GM19468 (cell line): Measurements from ENCODE around the gene POU2AF2.
"Not testable (repeated sequence)": the region's sequence is repeated elsewhere in the genome, so short reads cannot be mapped to it uniquely, and the experiment has no call there.

Experiments
- ATAC-seq: cut with Tn5 transposase; IDR thresholded peaks from one replicate; pipeline ENCODE4 v1.9.1; 2021; ENCODE audit warnings: mild to moderate bottlenecking, moderate library complexity, moderate number of reproducible peaks; ENCODE audit not compliant: unreplicated experiment; ENCODE audit errors: extremely low read depth

The POU2AF2 gene

GRCh38 chr11:111245425-111245824 lies at the start of gene POU2AF2:
TSS of gene POU2AF2 (plus strand) at chr11:111245725. CDS start at chr11:111245854, 129 bp downstream.
- ATAC-seq = no peak

GRCh38 chr11:111200010-111200534 lies 45.5 kb upstream of the POU2AF2 start:
- no peak for ATAC-seq

- no peak for ATAC-seq
Measured at GRCh38 chr11:111204211-111204610, 41.3 kb upstream of the POU2AF2 start.

GRCh38 chr11:111205632-111206385 lies 39.7 kb upstream of the POU2AF2 start:
- no peak for ATAC-seq

- ATAC-seq = no peak
Measured at GRCh38 chr11:111206472-111206871, 39.1 kb upstream of the POU2AF2 start.

- no peak for ATAC-seq
Measured at GRCh38 chr11:111207213-111207612, 38.3 kb upstream of the POU2AF2 start.

GRCh38 chr11:111209543-111210355 lies 35.8 kb upstream of the POU2AF2 start:
- ATAC-seq = no peak

GRCh38 chr11:111213256-111213655 lies 32.3 kb upstream of the POU2AF2 start:
- no peak for ATAC-seq

GRCh38 chr11:111220721-111221120 lies 24.8 kb upstream of the POU2AF2 start:
- ATAC-seq = no peak

GRCh38 chr11:111221208-111221607 lies 24.3 kb upstream of the POU2AF2 start:
- ATAC-seq = no peak

GRCh38 chr11:111221936-111222335 lies 23.6 kb upstream of the POU2AF2 start:
- ATAC-seq = not testable (repeated sequence)

- ATAC-seq = not testable (repeated sequence)
Measured at GRCh38 chr11:111222821-111223455, 22.6 kb upstream of the POU2AF2 start.

- ATAC-seq = no peak
Measured at GRCh38 chr11:111225881-111226280, 19.6 kb upstream of the POU2AF2 start.

GRCh38 chr11:111229604-111230003 lies 15.9 kb upstream of the POU2AF2 start:
- ATAC-seq = no peak

- ATAC-seq = no peak
Measured at GRCh38 chr11:111230122-111230465, 15.4 kb upstream of the POU2AF2 start.

- no peak for ATAC-seq
Measured at GRCh38 chr11:111231836-111232235, 13.7 kb upstream of the POU2AF2 start.

- no peak for ATAC-seq
Measured at GRCh38 chr11:111236383-111236782, 9.1 kb upstream of the POU2AF2 start.

- no peak for ATAC-seq
Measured at GRCh38 chr11:111237926-111238325, 7.6 kb upstream of the POU2AF2 start.

GRCh38 chr11:111246956-111247355 lies 1.4 kb downstream of the POU2AF2 start:
- ATAC-seq = no peak

- ATAC-seq = no peak
Measured at GRCh38 chr11:111250936-111251335, 5.4 kb downstream of the POU2AF2 start.

GRCh38 chr11:111253131-111253530 lies 7.6 kb downstream of the POU2AF2 start:
- no peak for ATAC-seq
